PFSK-1 (cell line): ENCODE results near the gene ADAMTS15.

Source experiments
- FOXP2 ChIP-seq: optimal IDR thresholded peaks from 2 replicates; pipeline ENCODE3; 2011; ENCODE audit warnings: borderline replicate concordance, control low read depth, inconsistent platforms; ENCODE audit not compliant: insufficient read depth; ENCODE audit errors: extremely low read length, extremely low read depth
- POLR2AphosphoS5 ChIP-seq: IDR thresholded peaks from 2 replicates; pipeline ENCODE4 v1.6.1; 2012; ENCODE audit warnings: low read depth, mild to moderate bottlenecking, control low read depth, low read length, moderate library complexity
- REST ChIP-seq, 2 experiments: IDR thresholded peaks; 2 replicates each; pipeline versions ENCODE4 v1.6.1 to v1.8.0; 2011 to 2012; ENCODE audit warnings: low read depth in 2 of 2, low read length in 2 of 2, control low read depth in 1 of 2, inconsistent platforms in 1 of 2, mild to moderate bottlenecking in 1 of 2, moderate library complexity in 1 of 2; ENCODE audit not compliant: insufficient read depth in 1 of 2
- SIN3A ChIP-seq: IDR thresholded peaks from 2 replicates; pipeline ENCODE4 v1.6.1; 2012; ENCODE audit warnings: mild to moderate bottlenecking, low read length, moderate library complexity, borderline replicate concordance; ENCODE audit not compliant: insufficient read depth
- TAF1 ChIP-seq: IDR thresholded peaks from 2 replicates; pipeline ENCODE4 v1.6.1; 2012; ENCODE audit warnings: low read length, control low read depth, borderline replicate concordance; ENCODE audit not compliant: insufficient read depth

GRCh38 chr11:130413405-130414106 lies 34.9 kb upstream of the ADAMTS15 start:
- no peak for TF ChIP-seq POLR2AphosphoS5
- no peak for TF ChIP-seq REST (IDR thresholded peaks at IDR 0.05; ENCODE audit: insufficient read depth in 1 of 2, low read depth in 2 of 2, low read length in 2 of 2)
- TF ChIP-seq TAF1 = no peak
- TF ChIP-seq FOXP2 = no peak
- no peak for TF ChIP-seq SIN3A
